HG02885 (cell line): Measurements from ENCODE around the gene GP5.

Source experiments
- ATAC-seq: cut with Tn5 transposase; IDR thresholded peaks from one replicate; pipeline ENCODE4 v1.9.1; 2021; ENCODE audit warnings: mild to moderate bottlenecking; ENCODE audit not compliant: unreplicated experiment, poor library complexity

GP5 gene

DNA sequence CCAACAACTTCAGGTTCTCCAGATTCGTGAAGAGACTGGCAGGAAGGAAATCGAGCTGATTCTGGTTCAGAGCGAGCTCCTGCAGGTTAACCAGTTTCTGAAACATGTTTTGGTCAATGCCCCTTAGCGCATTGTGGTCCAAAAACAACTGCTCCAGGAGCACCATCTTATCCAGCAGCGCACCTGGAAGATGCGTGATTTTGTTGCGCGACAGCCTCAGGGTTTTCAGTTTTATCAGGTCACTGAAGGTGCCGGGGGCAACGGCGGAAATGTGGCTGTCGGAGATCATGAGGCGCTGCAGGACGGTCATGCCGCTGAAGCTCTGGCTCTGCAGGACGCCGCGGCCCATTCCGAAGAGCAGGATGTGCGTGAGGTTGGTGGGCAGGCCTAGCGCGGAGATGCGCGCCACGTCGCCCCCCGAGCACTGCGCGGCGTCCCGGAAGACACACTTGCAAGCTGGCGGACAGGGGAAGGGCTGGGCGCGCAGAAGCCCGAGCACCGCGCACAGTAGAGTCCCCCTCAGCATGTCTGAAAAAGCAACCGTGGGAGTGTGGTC, 1.2 kb downstream of the GP5 start:
- no peak for ATAC-seq

GRCh38 chr3:194396859-194397756, 2.0 kb downstream of the GP5 start:
- no peak for ATAC-seq

- no peak for ATAC-seq
These were observed 2.6 kb downstream of the GP5 start for GRCh38 chr3:194396539-194396858.

- no peak for ATAC-seq
These were observed 3.1 kb downstream of the GP5 start for GRCh38 chr3:194395778-194396538.

DNA sequence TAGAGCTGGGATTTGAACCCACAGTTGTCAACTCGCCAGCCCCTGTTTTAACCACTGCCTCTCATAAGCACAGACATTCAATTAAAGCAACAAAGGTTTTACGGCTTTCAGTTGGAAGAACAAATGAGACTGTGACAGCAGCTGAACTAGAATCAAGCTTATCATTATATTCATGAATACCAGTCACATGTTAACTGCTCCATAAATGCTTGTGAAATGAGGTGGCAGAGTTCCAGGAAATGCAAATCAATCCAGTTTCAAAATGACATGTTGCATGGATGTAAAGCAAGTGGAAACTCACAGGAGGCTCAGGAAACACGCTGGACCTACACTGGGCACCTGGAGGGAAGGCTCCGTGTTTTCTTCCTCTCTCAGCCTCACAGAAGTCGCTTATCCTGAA, 3.9 kb downstream of the GP5 start:
- ATAC-seq = no peak

GRCh38 chr3:194392576-194392975, 6.5 kb downstream of the GP5 start:
- ATAC-seq = no peak

- no peak for ATAC-seq
These were observed 8.2 kb downstream of the GP5 start for GRCh38 chr3:194390835-194391234.

GRCh38 chr3:194389269-194389668, 9.8 kb downstream of the GP5 start:
- ATAC-seq = no peak

GRCh38 chr3:194387926-194388418, 11.1 kb downstream of the GP5 start:
- ATAC-seq = no peak

DNA sequence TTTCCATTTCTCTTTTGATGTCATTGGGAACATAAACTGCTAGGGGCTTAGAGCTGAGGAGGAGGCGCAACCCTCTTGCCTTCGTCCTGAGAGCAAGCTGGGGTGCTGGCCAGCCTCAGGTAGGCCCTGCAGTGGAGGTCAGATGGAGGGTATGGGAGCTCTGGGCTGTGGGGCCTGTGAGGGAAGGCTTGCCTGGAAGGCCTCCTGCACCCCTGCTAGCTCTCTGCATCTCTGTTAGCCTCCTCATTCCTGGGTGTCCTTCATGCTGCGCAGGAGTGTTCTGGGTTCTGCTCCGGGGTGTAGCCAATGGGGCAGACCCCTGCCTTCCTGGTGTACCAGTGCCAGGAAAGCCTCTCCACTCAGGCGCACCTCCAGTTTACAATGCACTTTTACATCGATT, 11.8 kb downstream of the GP5 start:
- no peak for ATAC-seq

DNA sequence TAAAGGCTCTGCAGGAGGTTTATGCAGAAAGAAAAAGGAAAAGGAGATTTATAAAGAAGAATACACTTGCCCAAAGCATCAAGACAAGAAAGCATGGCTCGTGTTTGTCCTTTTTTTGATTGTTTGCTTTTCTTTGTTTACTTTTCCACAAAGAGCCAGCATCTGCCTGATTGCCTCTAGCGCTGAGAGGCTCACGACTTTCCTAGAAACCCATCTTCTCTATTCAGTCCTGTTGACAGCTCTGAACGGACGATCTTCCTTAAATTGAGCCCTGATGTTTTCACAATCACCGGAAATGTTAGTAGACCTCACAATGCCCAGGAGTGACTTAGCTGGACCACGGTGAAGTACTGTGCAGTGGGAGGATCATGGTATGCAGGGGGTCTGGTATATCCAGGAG, 12.4 kb downstream of the GP5 start:
- ATAC-seq = no peak

DNA sequence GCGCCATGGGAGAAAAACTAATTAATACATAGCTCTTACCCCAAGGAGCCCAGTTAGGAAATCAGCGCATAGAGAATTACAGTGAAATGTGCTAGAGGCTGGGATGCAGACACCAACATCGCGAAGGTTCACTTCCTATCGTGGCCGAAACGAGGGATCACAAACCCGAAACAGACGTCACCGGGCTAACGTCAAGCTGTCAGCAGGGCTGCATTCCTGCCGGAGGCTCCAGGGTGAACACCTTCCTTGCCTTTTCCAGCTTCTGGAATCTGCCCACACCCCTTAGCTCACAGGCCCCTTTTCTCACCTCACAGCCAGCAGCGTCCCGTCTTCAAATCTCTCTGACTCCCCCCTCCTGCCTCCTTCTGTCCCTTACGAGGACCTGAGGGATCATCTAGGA, 13.0 kb downstream of the GP5 start:
- ATAC-seq = no peak

- ATAC-seq = no peak
These were observed 14.5 kb downstream of the GP5 start for GRCh38 chr3:194384569-194385001.

DNA sequence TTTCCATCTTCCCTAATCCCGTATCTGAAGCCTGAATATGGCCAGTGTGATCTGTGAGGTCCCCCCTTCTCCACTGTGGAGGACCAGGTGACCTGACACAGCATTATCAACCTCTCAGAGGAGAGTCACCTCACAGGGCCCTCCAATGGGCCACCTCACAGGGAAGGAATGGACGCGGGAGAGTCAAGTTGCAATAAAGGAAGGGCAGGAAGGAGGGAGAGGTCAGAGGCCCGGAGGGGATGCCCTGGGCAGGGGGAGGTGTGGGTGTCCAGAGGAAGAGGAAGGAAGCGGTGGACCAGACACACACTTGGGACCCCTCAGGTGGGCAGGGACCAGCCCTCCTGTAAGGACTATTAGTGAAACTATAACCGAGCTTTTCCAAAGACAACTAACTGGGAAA, 14.9 kb downstream of the GP5 start:
- no peak for ATAC-seq

- ATAC-seq = no peak
These were observed 15.7 kb downstream of the GP5 start for GRCh38 chr3:194383276-194383940.

- ATAC-seq = no peak
These were observed 16.2 kb downstream of the GP5 start for GRCh38 chr3:194382892-194383223.

GRCh38 chr3:194382196-194382891, 16.7 kb downstream of the GP5 start:
- no peak for ATAC-seq

- ATAC-seq = no peak
These were observed 17.6 kb downstream of the GP5 start for GRCh38 chr3:194381460-194381875.

DNA sequence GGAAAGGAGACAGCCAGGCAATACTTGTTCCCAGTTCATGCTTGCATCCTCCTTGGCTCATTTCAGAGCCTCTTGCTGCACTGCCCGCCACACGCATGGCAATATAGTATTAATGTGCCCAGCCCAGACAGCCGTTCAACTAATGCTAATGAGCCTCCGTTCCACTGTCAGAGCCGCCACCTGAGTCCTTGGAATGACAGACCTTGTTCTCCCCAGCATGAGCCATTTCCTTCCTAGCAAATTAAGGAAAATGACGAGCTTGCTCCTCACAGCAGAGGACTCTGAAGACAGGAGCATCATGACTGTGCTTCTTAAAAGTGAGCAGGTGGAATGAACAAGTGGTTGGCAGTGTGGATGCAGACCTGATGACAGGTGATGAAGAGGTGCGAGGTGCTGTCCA, 18.7 kb downstream of the GP5 start:
- ATAC-seq = no peak

DNA sequence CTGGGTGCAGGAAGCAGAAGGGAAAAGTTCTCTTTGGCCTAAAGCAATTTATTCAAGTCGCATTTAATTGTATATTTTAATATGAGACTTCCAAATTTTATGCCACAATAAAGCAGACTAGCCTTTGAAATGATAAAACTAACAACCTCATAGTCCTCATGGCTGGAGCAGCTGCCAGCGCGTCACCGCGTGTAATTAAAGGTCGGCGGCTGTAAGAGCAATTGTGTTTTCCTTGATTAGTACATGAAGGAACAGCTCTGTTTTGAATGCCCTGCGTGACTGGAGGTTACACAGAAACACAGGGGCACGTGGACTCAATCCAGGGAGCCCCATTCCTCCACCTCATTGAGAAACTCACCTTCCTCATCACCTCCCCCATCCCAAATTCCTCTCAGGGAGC, 19.4 kb downstream of the GP5 start:
- no peak for ATAC-seq
